Tibial nerve (tissue), 4 donors: ENCODE results near the gene PLD5. TPM values are rescaled to one million over a fixed set of nuclear protein-coding genes. Genes with fewer than 3 reads are reported as not detected.

Experiments
- DNase-seq, 2 donors: peaks; one replicate each; pipeline ENCODE4 v3.0.0-alpha.2; 2019; ENCODE audit warnings: low spot score in 2 of 2
- H3K27ac ChIP-seq, 4 donors: fragments of 200-600 bp; sonication (generic) in 3 of 4; one replicate each; pipeline ENCODE4 v1.5.1; 2017 to 2019; ENCODE audit warnings: mild to moderate bottlenecking in 1 of 4
- H3K27me3 ChIP-seq, 2 donors: fragments of 200-600 bp; sonication (generic) in 1 of 2; one replicate each; pipeline versions ENCODE4 v1.5.1 to v1.6.0; 2017 to 2019
- H3K36me3 ChIP-seq, 3 donors: fragments of 200-600 bp; sonication (generic); one replicate each; pipeline ENCODE4 v1.5.1; 2018 to 2019
- H3K4me1 ChIP-seq, 4 donors: fragments of 200-600 bp; sonication (generic) in 3 of 4; one replicate each; pipeline ENCODE4 v1.5.1; 2017 to 2019
- H3K4me3 ChIP-seq, 4 donors: fragments of 200-600 bp; sonication (generic) in 3 of 4; one replicate each; pipeline ENCODE4 v1.5.1; 2017 to 2019; ENCODE audit warnings: mild to moderate bottlenecking in 1 of 4, moderate library complexity in 1 of 4
- H3K9me3 ChIP-seq, 4 donors: fragments of 200-600 bp; sonication (generic) in 3 of 4; one replicate each; pipeline ENCODE4 v1.5.1; 2017 to 2019
- CTCF ChIP-seq, 5 experiments: fragments of 200-600 bp in 3 of 5; fragments of 450-650 bp in 2 of 5; sonication (generic) in 3 of 5; IDR thresholded peaks; one replicate each; pipeline ENCODE4 v1.5.1; 2016 to 2019; ENCODE audit warnings: antibody characterized with exemption in 5 of 5, mild to moderate bottlenecking in 3 of 5, moderate library complexity in 2 of 5
- EP300 ChIP-seq, 2 donors: sonication (generic); formaldehyde crosslinking; IDR thresholded peaks; one replicate each; pipeline ENCODE4 v1.6.1; 2017; ENCODE audit warnings: antibody characterized with exemption in 2 of 2, mild to moderate bottlenecking in 1 of 2
- POLR2A ChIP-seq, 2 donors: fragments of 450-650 bp; IDR thresholded peaks; one replicate each; pipeline ENCODE4 v1.6.1; 2017; ENCODE audit warnings: antibody characterized with exemption in 2 of 2, mild to moderate bottlenecking in 2 of 2, moderate library complexity in 2 of 2
- WGBS, 2 donors: methylation state at CpG; one replicate each; pipeline ENCODE4 v1.1.5; 2018; 5-methylcytosine and 5-hydroxymethylcytosine counted together
- total RNA-seq, 4 donors: library from RNA; depleted of rRNA; stranded (reverse); fragments of >200 nt; gene quantifications; one replicate each; pipeline ENCODE4 v1.1.0, GENCODE V29; 2016

Gene PLD5
- total RNA-seq, 4 donors from 2014 or later: 0.21 to 0.59 TPM; not detected in 2

GRCh38 chr1:242197907-242198820 lies 326.3 kb downstream of the PLD5 start:
- Histone ChIP-seq H3K27me3 (no peaks in the 10 kb centered on the region), H3K9me3 (no peaks in the 10 kb centered on the region), H3K36me3 (no peaks in the 10 kb centered on the region), H3K4me1 (no peaks in the 10 kb centered on the region), H3K4me3 (no peak overlapping the region), H3K27ac (no peak overlapping the region)
- TF ChIP-seq EP300 (IDR thresholded peaks at IDR 0.05) (no peak), POLR2A (IDR thresholded peaks at IDR 0.05) (no peak), CTCF (IDR thresholded peaks at IDR 0.05) (no peak)
- DNase-seq: no peak
- 61 to 73% methylated on average over 9 of the region's 9 CpGs for WGBS, 2 donors

- no peaks in the 10 kb centered on the region for H3K27me3 ChIP-seq
- H3K9me3 ChIP-seq: no peaks in the 10 kb centered on the region
- DNase-seq: no peak
- no peak overlapping the region for H3K4me3 ChIP-seq
- TF ChIP-seq POLR2A (IDR thresholded peaks at IDR 0.05) (no peak), CTCF (IDR thresholded peaks at IDR 0.05) (no peak), EP300 (IDR thresholded peaks at IDR 0.05) (no peak)
- H3K36me3 ChIP-seq: no peaks in the 10 kb centered on the region
- no peaks in the 10 kb centered on the region for H3K4me1 ChIP-seq
- no peak overlapping the region for H3K27ac ChIP-seq
- WGBS, 2 donors: 79 to 85% methylated on average over 5 of the region's 5 CpGs
These were observed 327.6 kb downstream of the PLD5 start for GRCh38 chr1:242196914-242197313.

- no peak for TF ChIP-seq POLR2A (IDR thresholded peaks at IDR 0.05)
- TF ChIP-seq CTCF (IDR thresholded peaks at IDR 0.05): no peak
- TF ChIP-seq EP300 (IDR thresholded peaks at IDR 0.05): no peak
- H3K27me3 ChIP-seq: no peaks in the 10 kb centered on the region
- no peaks in the 10 kb centered on the region for H3K4me1 ChIP-seq
- H3K36me3 ChIP-seq: no peaks in the 10 kb centered on the region
- WGBS, 2 donors: 76 to 87% methylated on average over 7 of the region's 7 CpGs
- no peak overlapping the region for H3K27ac ChIP-seq
- no peaks in the 10 kb centered on the region for H3K9me3 ChIP-seq
- no peak for DNase-seq
- H3K4me3 ChIP-seq: no peak overlapping the region
These were observed 328.4 kb downstream of the PLD5 start for GRCh38 chr1:242196101-242196500.

GRCh38 chr1:242189591-242189990 lies 334.9 kb downstream of the PLD5 start:
- Histone ChIP-seq H3K36me3 (no peaks in the 10 kb centered on the region), H3K27ac (no peak overlapping the region), H3K4me3 (no peak overlapping the region), H3K27me3 (no peaks in the 10 kb centered on the region), H3K4me1 (no peaks in the 10 kb centered on the region), H3K9me3 (no peaks in the 10 kb centered on the region)
- TF ChIP-seq EP300 (IDR thresholded peaks at IDR 0.05) (no peak), POLR2A (IDR thresholded peaks at IDR 0.05) (no peak), CTCF (IDR thresholded peaks at IDR 0.05) (no peak)
- no peak for DNase-seq
- 75% methylated on average over 2 of the region's 2 CpGs for WGBS, 2 donors

- Histone ChIP-seq H3K4me3 (no peak overlapping the region), H3K27ac (no peak overlapping the region), H3K36me3 (no peaks in the 10 kb centered on the region), H3K4me1 (no peaks in the 10 kb centered on the region), H3K9me3 (no peaks in the 10 kb centered on the region), H3K27me3 (no peaks in the 10 kb centered on the region)
- WGBS, 2 donors: 76 to 80% methylated on average over 5 of the region's 5 CpGs
- TF ChIP-seq POLR2A (IDR thresholded peaks at IDR 0.05) (no peak), CTCF (IDR thresholded peaks at IDR 0.05) (no peak), EP300 (IDR thresholded peaks at IDR 0.05) (no peak)
- DNase-seq: no peak
These were observed 336.7 kb downstream of the PLD5 start for GRCh38 chr1:242187816-242188215.
